Peyer's patch (tissue), 4 donors: ENCODE measurements around the gene USP37. TPM values are rescaled to one million over a fixed set of nuclear protein-coding genes. Genes with fewer than 3 reads are reported as not detected.

Experiments used
- DNase-seq, 3 donors: peaks; one replicate each; pipeline ENCODE4 v3.0.0-alpha.2; 2017 to 2019
- H3K27ac ChIP-seq, 4 donors: fragments of 200-600 bp; sonication (generic); one replicate each; pipeline ENCODE4 v1.5.1; 2016 to 2019
- H3K27me3 ChIP-seq, 2 donors: fragments of 200-600 bp; sonication (generic); one replicate each; pipeline ENCODE4 v1.5.1; 2019
- H3K36me3 ChIP-seq, 3 donors: fragments of 200-600 bp; sonication (generic); one replicate each; pipeline ENCODE4 v1.5.1; 2016 to 2019
- H3K4me1 ChIP-seq, 4 donors: fragments of 200-600 bp; sonication (generic); one replicate each; pipeline ENCODE4 v1.5.1; 2016 to 2019
- H3K4me3 ChIP-seq, 4 donors: fragments of 200-600 bp; sonication (generic); 1 replicate in 3 of 4; 2 replicates in 1 of 4; pipeline ENCODE4 v1.5.1; 2016 to 2019; ENCODE audit warnings: mild to moderate bottlenecking in 1 of 4
- H3K9me3 ChIP-seq, 4 donors: fragments of 200-600 bp; sonication (generic); one replicate each; pipeline ENCODE4 v1.5.1; 2016 to 2019; ENCODE audit warnings: mild to moderate bottlenecking in 1 of 4
- POLR2A ChIP-seq, 2 donors: fragments of 450-650 bp; IDR thresholded peaks; one replicate each; pipeline ENCODE4 v1.5.1; 2017; ENCODE audit warnings: antibody characterized with exemption in 2 of 2, mild to moderate bottlenecking in 2 of 2, moderate library complexity in 2 of 2
- total RNA-seq, 4 donors: library from RNA; depleted of rRNA; stranded (reverse); fragments of >200 nt; gene quantifications; one replicate each; pipeline ENCODE4 v1.1.0, GENCODE V29; 2016
- TF ChIP-seq, protein P1 (sequence below), 6 experiments: fragments of 450-650 bp in 4 of 6; fragments of 200-600 bp in 2 of 6; sonication (generic) in 1 of 6; IDR thresholded peaks; one replicate each; pipeline ENCODE4 v1.5.1; 2017 to 2019; ENCODE audit warnings: antibody characterized with exemption in 6 of 6, mild to moderate bottlenecking in 3 of 6, moderate library complexity in 1 of 6

Gene USP37
- total RNA-seq, 4 donors from 2014 or later = 12.6 to 44.6 (median 21.8) TPM

DNA sequence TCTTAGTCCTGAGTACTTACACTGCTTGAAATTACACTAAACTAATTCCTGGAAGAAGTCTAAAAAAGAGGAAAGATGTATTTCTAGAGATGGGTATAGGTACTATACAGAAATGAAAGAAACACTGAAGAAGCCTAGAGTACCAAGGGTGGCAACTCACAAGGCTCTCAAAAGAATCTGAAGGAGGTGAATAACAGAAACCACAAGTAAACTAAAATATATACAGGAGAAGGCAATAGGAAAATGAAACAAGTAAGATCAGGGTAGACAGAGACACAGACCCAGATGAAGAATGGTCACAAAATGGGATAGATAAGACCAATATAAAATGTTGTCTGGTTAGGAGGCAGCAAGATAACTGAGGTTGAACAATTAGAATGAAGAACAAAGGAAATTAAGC is 59.9 kb downstream of the USP37 start:
- Histone ChIP-seq H3K27me3 (no peaks in the 10 kb centered on the region), H3K4me3 (no peak overlapping the region), H3K27ac (no peak overlapping the region), H3K36me3 (peaks cover 0 to 6% (median 0%) of the 10 kb centered on the region in 3 donors), H3K9me3 (no peaks in the 10 kb centered on the region), H3K4me1 (no peaks in the 10 kb centered on the region)
- DNase-seq = no peak
- TF ChIP-seq, protein P1, sequence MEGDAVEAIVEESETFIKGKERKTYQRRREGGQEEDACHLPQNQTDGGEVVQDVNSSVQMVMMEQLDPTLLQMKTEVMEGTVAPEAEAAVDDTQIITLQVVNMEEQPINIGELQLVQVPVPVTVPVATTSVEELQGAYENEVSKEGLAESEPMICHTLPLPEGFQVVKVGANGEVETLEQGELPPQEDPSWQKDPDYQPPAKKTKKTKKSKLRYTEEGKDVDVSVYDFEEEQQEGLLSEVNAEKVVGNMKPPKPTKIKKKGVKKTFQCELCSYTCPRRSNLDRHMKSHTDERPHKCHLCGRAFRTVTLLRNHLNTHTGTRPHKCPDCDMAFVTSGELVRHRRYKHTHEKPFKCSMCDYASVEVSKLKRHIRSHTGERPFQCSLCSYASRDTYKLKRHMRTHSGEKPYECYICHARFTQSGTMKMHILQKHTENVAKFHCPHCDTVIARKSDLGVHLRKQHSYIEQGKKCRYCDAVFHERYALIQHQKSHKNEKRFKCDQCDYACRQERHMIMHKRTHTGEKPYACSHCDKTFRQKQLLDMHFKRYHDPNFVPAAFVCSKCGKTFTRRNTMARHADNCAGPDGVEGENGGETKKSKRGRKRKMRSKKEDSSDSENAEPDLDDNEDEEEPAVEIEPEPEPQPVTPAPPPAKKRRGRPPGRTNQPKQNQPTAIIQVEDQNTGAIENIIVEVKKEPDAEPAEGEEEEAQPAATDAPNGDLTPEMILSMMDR (IDR thresholded peaks at IDR 0.05) = no peak
- TF ChIP-seq POLR2A (IDR thresholded peaks at IDR 0.05) = no peak

- peaks cover 0 to 10% (median 0%) of the 10 kb centered on the region in 3 donors for H3K36me3 ChIP-seq
- no peaks in the 10 kb centered on the region for H3K27me3 ChIP-seq
- H3K4me3 ChIP-seq = no peak overlapping the region
- DNase-seq = no peak
- TF ChIP-seq POLR2A (IDR thresholded peaks at IDR 0.05) = no peak
- TF ChIP-seq, protein P1 (IDR thresholded peaks at IDR 0.05) = no peak
- H3K27ac ChIP-seq = no peak overlapping the region
- no peaks in the 10 kb centered on the region for H3K4me1 ChIP-seq
- H3K9me3 ChIP-seq = no peaks in the 10 kb centered on the region
These were observed 62.3 kb downstream of the USP37 start for GRCh38 chr2:218505754-218506371.

- no peaks in the 10 kb centered on the region for H3K27me3 ChIP-seq
- no peaks in the 10 kb centered on the region for H3K9me3 ChIP-seq
- H3K4me1 ChIP-seq = no peaks in the 10 kb centered on the region
- peaks cover 0 to 14% (median 0%) of the 10 kb centered on the region in 3 donors for H3K36me3 ChIP-seq
- no peak overlapping the region for H3K27ac ChIP-seq
- no peak overlapping the region for H3K4me3 ChIP-seq
- TF ChIP-seq, protein P1 (IDR thresholded peaks at IDR 0.05) = no peak
- TF ChIP-seq POLR2A (IDR thresholded peaks at IDR 0.05) = no peak
- DNase-seq = no peak
These were observed 66.5 kb downstream of the USP37 start for GRCh38 chr2:218501665-218502064.

- no peak overlapping the region for H3K4me3 ChIP-seq
- TF ChIP-seq, protein P1 (IDR thresholded peaks at IDR 0.05) = no peak
- no peak for TF ChIP-seq POLR2A (IDR thresholded peaks at IDR 0.05)
- no peaks in the 10 kb centered on the region for H3K9me3 ChIP-seq
- peaks cover 0 to 23% (median 0%) of the 10 kb centered on the region in 3 donors for H3K36me3 ChIP-seq
- H3K4me1 ChIP-seq = no peaks in the 10 kb centered on the region
- H3K27ac ChIP-seq = no peak overlapping the region
- H3K27me3 ChIP-seq = no peaks in the 10 kb centered on the region
- DNase-seq = no peak
These were observed 67.6 kb downstream of the USP37 start for GRCh38 chr2:218500501-218501060.

- no peak overlapping the region for H3K4me3 ChIP-seq
- no peak overlapping the region for H3K27ac ChIP-seq
- no peak for DNase-seq
- H3K4me1 ChIP-seq = no peaks in the 10 kb centered on the region
- H3K36me3 ChIP-seq = peaks cover 0 to 50% (median 0%) of the 10 kb centered on the region in 3 donors
- H3K9me3 ChIP-seq = no peaks in the 10 kb centered on the region
- no peaks in the 10 kb centered on the region for H3K27me3 ChIP-seq
- TF ChIP-seq POLR2A (IDR thresholded peaks at IDR 0.05) = no peak
- TF ChIP-seq, protein P1 (IDR thresholded peaks at IDR 0.05) = no peak
These were observed 82.0 kb downstream of the USP37 start for GRCh38 chr2:218485986-218486667.
